Body of pancreas (tissue), 4 donors: ENCODE data around the gene PRSS56. TPM values are rescaled to one million over a fixed set of nuclear protein-coding genes. Genes with fewer than 3 reads are reported as not detected.

Experiments
- ATAC-seq: fragments of 150-250 bp; one replicate; pipeline ENCODE4 v1.9.1; 2016
- DNase-seq, 4 donors: peaks; one replicate each; pipeline ENCODE4 v3.0.0-alpha.2; 2019
- H3K27ac ChIP-seq, 4 donors: fragments of 200-600 bp; sonication (generic); 1 replicate in 3 of 4; 2 replicates in 1 of 4; pipeline versions ENCODE4 v1.5.1 to v1.6.1; 2016 to 2019; ENCODE audit warnings: mild to moderate bottlenecking in 1 of 4, mixed read lengths in 1 of 4, moderate library complexity in 1 of 4
- H3K27me3 ChIP-seq, 2 donors: fragments of 200-600 bp; sonication (generic); one replicate each; pipeline ENCODE4 v1.6.0; 2016; ENCODE audit warnings: mild to moderate bottlenecking in 1 of 2
- H3K36me3 ChIP-seq, 2 donors: fragments of 200-600 bp; sonication (generic); replicated peaks in 1 of 2; 2 replicates each; pipeline ENCODE4 v1.5.1; 2016; ENCODE audit warnings: low read depth in 2 of 2; ENCODE audit not compliant: insufficient read depth in 1 of 2
- H3K4me1 ChIP-seq: fragments of 200-600 bp; sonication (generic); one replicate; pipeline ENCODE4 v1.6.0; 2016
- H3K4me3 ChIP-seq, 2 donors: fragments of 200-600 bp; sonication (generic); 1 replicate in 1 of 2; 2 replicates in 1 of 2; pipeline ENCODE4 v1.5.1; 2016 to 2019
- H3K9me3 ChIP-seq, 3 donors: fragments of 200-600 bp; sonication (generic); 1 replicate in 2 of 3; 2 replicates in 1 of 3; pipeline ENCODE4 v1.5.1; 2016
- POLR2A ChIP-seq, 3 donors: fragments of 450-650 bp; IDR thresholded peaks; one replicate each; pipeline ENCODE4 v1.6.1; 2016; ENCODE audit warnings: antibody characterized with exemption in 3 of 3, mild to moderate bottlenecking in 2 of 3
- WGBS, 2 donors: methylation state at CpG; one replicate each; pipeline ENCODE4 v1.1.5; 2017; 5-methylcytosine and 5-hydroxymethylcytosine counted together
- intact Hi-C: fragments of 100-400 bp; cut with DNase I; formaldehyde crosslinking; loops from one replicate; pipeline ENCODE4 v1.15.1; 2023
- total RNA-seq, 2 donors: library from RNA; depleted of rRNA; stranded (reverse); fragments of >200 nt; gene quantifications; one replicate each; pipeline ENCODE4 v1.1.0, GENCODE V29; 2016
- TF ChIP-seq, protein P1 (sequence below), 7 experiments: fragments of 450-650 bp in 4 of 7; fragments of 200-600 bp in 3 of 7; sonication (generic) in 3 of 7; IDR thresholded peaks; one replicate each; pipeline ENCODE4 v1.5.1; 2016 to 2019; ENCODE audit warnings: antibody characterized with exemption in 7 of 7

PRSS56 gene
- total RNA-seq, 2 donors from 2014 or later = not detected

DNA sequence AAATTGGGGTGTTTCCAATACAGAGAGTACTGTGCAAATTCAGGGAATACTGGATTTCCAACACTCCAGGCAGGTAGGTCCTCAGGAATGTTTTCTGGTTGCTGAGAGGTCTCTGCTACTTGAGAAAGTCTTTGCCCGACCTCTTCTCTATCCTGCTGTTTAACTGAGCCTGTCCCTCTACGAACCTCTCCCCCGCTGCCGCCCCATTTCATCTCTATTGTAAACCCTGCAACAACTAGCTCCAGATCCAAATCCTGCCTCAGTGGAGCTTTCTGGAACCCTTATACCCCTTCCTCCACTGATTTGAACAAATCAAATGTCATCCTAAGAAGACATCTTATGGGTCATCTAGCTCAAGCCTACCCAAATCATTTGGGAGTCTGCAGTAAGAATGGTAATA lies 31.6 kb downstream of the PRSS56 start:
- Histone ChIP-seq H3K4me3 (no peak overlapping the region), H3K27ac (no peak overlapping the region), H3K9me3 (no peaks in the 10 kb centered on the region), H3K36me3 (no peaks in the 10 kb centered on the region), H3K4me1 (peaks cover 34% of the 10 kb centered on the region), H3K27me3 (no peaks in the 10 kb centered on the region)
- DNase-seq (no peak), ATAC-seq (no peak)
- 86 to 95% methylated on average over 4 of the region's 4 CpGs for WGBS, 2 donors
- intact Hi-C loops = no loop called here
- TF ChIP-seq, protein P1, sequence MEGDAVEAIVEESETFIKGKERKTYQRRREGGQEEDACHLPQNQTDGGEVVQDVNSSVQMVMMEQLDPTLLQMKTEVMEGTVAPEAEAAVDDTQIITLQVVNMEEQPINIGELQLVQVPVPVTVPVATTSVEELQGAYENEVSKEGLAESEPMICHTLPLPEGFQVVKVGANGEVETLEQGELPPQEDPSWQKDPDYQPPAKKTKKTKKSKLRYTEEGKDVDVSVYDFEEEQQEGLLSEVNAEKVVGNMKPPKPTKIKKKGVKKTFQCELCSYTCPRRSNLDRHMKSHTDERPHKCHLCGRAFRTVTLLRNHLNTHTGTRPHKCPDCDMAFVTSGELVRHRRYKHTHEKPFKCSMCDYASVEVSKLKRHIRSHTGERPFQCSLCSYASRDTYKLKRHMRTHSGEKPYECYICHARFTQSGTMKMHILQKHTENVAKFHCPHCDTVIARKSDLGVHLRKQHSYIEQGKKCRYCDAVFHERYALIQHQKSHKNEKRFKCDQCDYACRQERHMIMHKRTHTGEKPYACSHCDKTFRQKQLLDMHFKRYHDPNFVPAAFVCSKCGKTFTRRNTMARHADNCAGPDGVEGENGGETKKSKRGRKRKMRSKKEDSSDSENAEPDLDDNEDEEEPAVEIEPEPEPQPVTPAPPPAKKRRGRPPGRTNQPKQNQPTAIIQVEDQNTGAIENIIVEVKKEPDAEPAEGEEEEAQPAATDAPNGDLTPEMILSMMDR (IDR thresholded peaks at IDR 0.05) = no peak
- no peak for TF ChIP-seq POLR2A (IDR thresholded peaks at IDR 0.05)

DNA sequence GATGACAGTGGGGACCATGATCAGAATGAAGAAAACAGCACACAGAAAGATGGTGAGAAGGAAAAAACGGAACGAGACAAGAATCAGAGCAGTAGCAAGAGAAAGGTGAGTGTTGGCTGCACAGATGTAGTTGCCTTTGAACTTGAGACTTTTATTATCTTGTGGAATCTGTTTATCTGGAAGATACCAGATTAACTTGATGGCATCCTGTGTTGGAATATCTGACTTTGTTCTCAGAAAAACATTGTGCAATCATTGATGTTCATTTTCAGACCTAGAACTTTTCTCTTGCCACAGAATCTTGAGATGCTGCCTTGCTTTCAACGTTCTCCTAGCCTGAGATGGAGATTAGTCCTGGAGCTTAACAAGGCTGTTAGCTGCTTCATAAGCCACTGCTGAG lies 36.2 kb downstream of the PRSS56 start:
- Histone ChIP-seq H3K9me3 (no peaks in the 10 kb centered on the region), H3K36me3 (peaks cover 0 to 17% of the 10 kb centered on the region in 2 donors), H3K27ac (no peak overlapping the region), H3K27me3 (no peaks in the 10 kb centered on the region), H3K4me3 (no peak overlapping the region), H3K4me1 (peaks cover 24% of the 10 kb centered on the region)
- 80 to 85% methylated on average over 3 of the region's 3 CpGs for WGBS, 2 donors
- intact Hi-C loops = no loop called here
- TF ChIP-seq POLR2A (IDR thresholded peaks at IDR 0.05) = no peak
- DNase-seq (no peak), ATAC-seq (no peak)

DNA sequence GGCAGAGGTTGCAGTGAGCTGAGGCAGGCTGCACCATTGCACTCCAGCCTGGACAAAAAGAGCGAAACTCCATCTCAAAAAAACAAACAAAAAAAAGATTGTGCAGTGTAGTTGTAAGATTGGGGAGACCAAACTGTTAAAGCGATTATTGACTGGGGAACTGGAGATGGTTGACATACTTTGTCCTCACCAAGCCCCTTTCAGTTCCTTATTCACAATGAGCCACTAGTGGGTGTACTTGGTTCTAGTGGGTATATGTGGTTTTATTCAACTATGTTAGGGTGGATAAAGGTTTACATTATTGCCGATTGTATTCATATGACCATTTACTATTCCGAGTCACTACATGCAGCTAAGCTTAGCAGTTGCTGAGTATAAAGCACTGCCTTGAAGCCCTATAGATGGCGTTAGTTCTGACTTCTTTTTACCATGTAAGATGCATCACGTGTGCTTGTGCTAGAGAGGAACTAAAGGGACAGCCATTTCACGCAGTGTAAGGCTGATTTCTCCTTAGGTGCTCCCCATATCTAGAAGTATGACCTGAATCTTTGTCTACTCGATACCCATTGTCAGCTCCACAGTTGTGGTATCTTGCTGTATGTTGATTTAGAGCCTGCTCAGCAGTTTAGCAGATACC lies 42.4 kb downstream of the PRSS56 start:
- Histone ChIP-seq H3K27me3 (no peaks in the 10 kb centered on the region), H3K36me3 (peaks cover 0 to 23% of the 10 kb centered on the region in 2 donors), H3K4me3 (no peak overlapping the region), H3K9me3 (no peaks in the 10 kb centered on the region), H3K27ac (no peak overlapping the region), H3K4me1 (no peaks in the 10 kb centered on the region)
- WGBS, 2 donors = 84 to 92% methylated on average over 8 of the region's 8 CpGs
- intact Hi-C loops = no loop called here
- no peak for TF ChIP-seq POLR2A (IDR thresholded peaks at IDR 0.05)
- TF ChIP-seq, protein P1 (IDR thresholded peaks at IDR 0.05) = no peak
- DNase-seq = no peak
- ATAC-seq = no peak

DNA sequence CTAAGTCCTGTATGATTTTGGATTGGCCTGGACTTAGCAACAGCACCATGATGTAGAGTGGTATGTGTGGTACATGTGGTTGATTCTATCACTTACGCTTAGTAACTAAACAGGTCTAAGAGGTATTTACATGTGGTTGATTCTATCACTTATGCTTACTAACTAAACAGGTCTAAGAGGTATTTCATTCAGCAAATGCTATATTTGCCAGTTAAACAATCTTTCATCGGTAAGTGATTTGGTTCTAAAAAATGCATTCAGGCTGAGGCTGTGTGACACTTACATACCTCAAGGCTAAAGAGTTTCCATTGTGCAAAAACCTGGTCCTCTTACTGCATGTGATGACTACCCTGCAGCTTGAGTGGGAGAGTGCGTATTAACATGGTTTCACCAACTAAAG lies 43.4 kb downstream of the PRSS56 start:
- DNase-seq = no peak
- no peak for ATAC-seq
- intact Hi-C loops = no loop called here
- WGBS, 2 donors = 42 to 78% methylated on average over 3 of the region's 3 CpGs
- Histone ChIP-seq H3K27me3 (no peaks in the 10 kb centered on the region), H3K36me3 (peaks cover 0 to 19% of the 10 kb centered on the region in 2 donors), H3K4me1 (no peaks in the 10 kb centered on the region), H3K9me3 (no peaks in the 10 kb centered on the region), H3K27ac (no peak overlapping the region), H3K4me3 (no peak overlapping the region)
- no peak for TF ChIP-seq POLR2A (IDR thresholded peaks at IDR 0.05)
- TF ChIP-seq, protein P1 (IDR thresholded peaks at IDR 0.05) = no peak

DNA sequence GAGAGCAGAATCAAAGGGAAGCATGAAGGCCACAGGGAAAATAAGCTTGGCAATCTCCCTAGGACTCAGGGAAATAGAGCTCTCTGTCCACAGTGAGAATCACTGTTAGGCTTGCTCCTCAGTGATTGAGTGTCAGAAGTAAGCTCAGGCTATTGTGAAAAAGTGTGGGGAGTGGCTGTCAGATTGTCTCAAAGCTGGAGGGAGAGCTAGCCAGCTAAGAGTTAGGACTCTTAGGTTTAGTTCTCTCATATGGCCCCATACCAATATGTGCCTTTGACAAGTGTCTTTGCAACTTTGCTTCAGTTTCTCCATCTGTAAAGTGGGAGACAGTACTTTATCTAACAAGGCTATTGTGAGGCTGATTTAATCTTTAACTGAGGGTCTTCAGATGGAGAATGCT lies 47.5 kb downstream of the PRSS56 start:
- no peak for DNase-seq
- no peak overlapping the region for H3K27ac ChIP-seq
- no peak for ATAC-seq
- peaks cover 23% of the 10 kb centered on the region for H3K4me1 ChIP-seq
- H3K4me3 ChIP-seq = no peak overlapping the region
- intact Hi-C loops = no loop called here
- TF ChIP-seq POLR2A (IDR thresholded peaks at IDR 0.05) = no peak
- TF ChIP-seq, protein P1 (IDR thresholded peaks at IDR 0.05) = no peak
- peaks cover 0 to 24% of the 10 kb centered on the region in 2 donors for H3K36me3 ChIP-seq
- H3K9me3 ChIP-seq = no peaks in the 10 kb centered on the region
- H3K27me3 ChIP-seq = no peaks in the 10 kb centered on the region
